Naive thymus-derived CD4-positive, alpha-beta T cell (primary cell): ENCODE measurements around the gene PIK3R1. TPM values are rescaled to one million over a fixed set of nuclear protein-coding genes. Genes with fewer than 3 reads are reported as not detected.
A peak's percentile ranks its signal among the peaks of the same experiment; 100 is the strongest.

Experiments
- ATAC-seq: fragments of 150-1000 bp; cut with Tn5 transposase; 2 replicates; pipeline ENCODE4 v1.10.0; 2021; ENCODE audit warnings: mild to moderate bottlenecking, moderate library complexity
- CTCF ChIA-PET: fragments of 350-600 bp; sonication (Branson Sonifier 250); formaldehyde crosslinking; loops from one replicate; lab custom pipeline; 2021; ENCODE audit warnings: antibody characterized with exemption; lab: Charles Lee
- POLR2A ChIA-PET: fragments of 350-600 bp; sonication (Branson Sonifier 250); formaldehyde crosslinking; loops from one replicate; lab custom pipeline; 2021; ENCODE audit warnings: antibody characterized with exemption, inconsistent platforms; lab: Charles Lee
- DNase-seq, 9 donors: peaks; one replicate each; pipeline versions ENCODE4 v3.0.0 to v3.0.0-alpha.2; 2020 to 2022; ENCODE audit warnings: mixed read lengths in 1 of 9
- H3K27ac ChIP-seq: one replicate; pipeline ENCODE4 v1.7.0; 2013; ENCODE audit warnings: mild to moderate bottlenecking, low read depth, low read length, moderate library complexity
- H3K27me3 ChIP-seq, 2 donors: one replicate each; pipeline ENCODE4 v1.7.0; 2013; ENCODE audit warnings: low read length in 2 of 2, mild to moderate bottlenecking in 2 of 2, moderate library complexity in 2 of 2; ENCODE audit not compliant: control insufficient read depth in 2 of 2, insufficient read depth in 2 of 2
- H3K36me3 ChIP-seq, 3 experiments: 1 replicate in 2 of 3; 2 replicates in 1 of 3; pipeline ENCODE4 v1.7.0; 2013; ENCODE audit warnings: low read length in 3 of 3, mild to moderate bottlenecking in 3 of 3, moderate library complexity in 1 of 3; ENCODE audit not compliant: insufficient read depth in 3 of 3, control insufficient read depth in 2 of 3
- H3K4me1 ChIP-seq, 2 donors: one replicate each; pipeline ENCODE4 v1.7.0; 2013; ENCODE audit warnings: low read length in 2 of 2, mild to moderate bottlenecking in 2 of 2, moderate library complexity in 1 of 2; ENCODE audit not compliant: control insufficient read depth in 2 of 2, insufficient read depth in 2 of 2
- H3K4me3 ChIP-seq: 2 replicates; pipeline ENCODE4 v1.7.0; 2013; ENCODE audit warnings: mild to moderate bottlenecking, low read length
- H3K9me3 ChIP-seq, 3 experiments: 1 replicate in 2 of 3; 2 replicates in 1 of 3; pipeline ENCODE4 v1.7.0; 2013; ENCODE audit warnings: low read length in 3 of 3; ENCODE audit not compliant: control insufficient read depth in 2 of 3
- H3K27ac Mint-ChIP-seq, 9 donors: one replicate each; pipeline ENCODE4 v1.8.0; 2020 to 2022; ENCODE audit warnings: mixed read lengths in 9 of 9, mild to moderate bottlenecking in 8 of 9, moderate library complexity in 5 of 9, inconsistent platforms in 2 of 9
- H3K27me3 Mint-ChIP-seq, 5 donors: one replicate each; pipeline ENCODE4 v1.8.0; 2021 to 2022; ENCODE audit warnings: mixed read lengths in 5 of 5, mild to moderate bottlenecking in 1 of 5
- H3K36me3 Mint-ChIP-seq, 5 donors: one replicate each; pipeline ENCODE4 v1.8.0; 2020 to 2022; ENCODE audit warnings: mixed read lengths in 5 of 5, mild to moderate bottlenecking in 3 of 5, inconsistent platforms in 1 of 5
- H3K4me1 Mint-ChIP-seq, 7 donors: one replicate each; pipeline ENCODE4 v1.8.0; 2020 to 2022; ENCODE audit warnings: mixed read lengths in 7 of 7, mild to moderate bottlenecking in 3 of 7, inconsistent platforms in 1 of 7
- H3K4me3 Mint-ChIP-seq, 10 donors: one replicate each; pipeline ENCODE4 v1.8.0; 2020 to 2022; ENCODE audit warnings: mild to moderate bottlenecking in 10 of 10, mixed read lengths in 10 of 10, moderate library complexity in 6 of 10, inconsistent platforms in 2 of 10
- H3K9me3 Mint-ChIP-seq, 11 donors: one replicate each; pipeline ENCODE4 v1.8.0; 2020 to 2022; ENCODE audit warnings: mixed read lengths in 11 of 11, mild to moderate bottlenecking in 4 of 11, inconsistent platforms in 1 of 11, moderate library complexity in 1 of 11
- intact Hi-C, 2 donors: fragments of 100-400 bp; cut with micrococcal nuclease; formaldehyde crosslinking; loops; one replicate each; pipeline ENCODE4 v1.15.1; 2023
- polyA plus RNA-seq, 2 donors: library from polyadenylated mRNA; unstranded; fragments of 300-500 nt; fragmentation: Illumina TruSeq; gene quantifications; one replicate each; pipeline ENCODE4 v1.2.3, GENCODE V29; 2021
- total RNA-seq, 6 experiments: library from RNA in 5 of 6; stranded (reverse) in 5 of 6; gene quantifications; 1 replicate in 5 of 6; 2 replicates in 1 of 6; pipeline ENCODE4 v1.2.3 and lab custom pipeline; 2021 to 2026

The PIK3R1 gene
- total and polyA plus RNA-seq, 7 experiments from 2014 or later, result 72.0 to 207 (median 119) TPM

DNA sequence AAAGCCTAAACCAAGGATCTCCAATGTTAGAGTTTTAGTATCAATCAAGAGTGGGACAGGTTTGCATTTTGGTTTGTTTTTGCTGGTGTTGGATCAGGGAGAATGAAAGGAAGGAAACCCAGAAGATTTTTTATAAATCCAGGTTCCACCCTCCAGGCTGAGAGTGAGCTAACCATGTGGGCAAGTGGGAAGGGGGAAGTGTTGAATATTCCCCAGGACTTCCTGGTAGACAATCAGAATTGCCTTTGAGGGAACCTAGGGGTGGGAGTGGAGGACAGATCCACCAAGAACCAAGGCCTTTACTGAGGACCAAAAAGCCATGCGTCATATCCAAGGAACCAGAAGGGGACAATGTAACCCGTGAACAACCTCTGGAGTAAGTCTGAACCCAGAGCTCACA is 33.5 kb upstream of the PIK3R1 start:
- no peaks in the 10 kb centered on the region for H3K27me3 Mint-ChIP-seq
- H3K27ac Mint-ChIP-seq, result no peak overlapping the region
- POLR2A ChIA-PET, result interaction anchor here (0.6 kb wide), 1 partner anchor 1671 kb away, joined by 5 read pairs; no protein-coding TSS in a partner anchor
- H3K9me3 ChIP-seq, result no peaks in the 10 kb centered on the region
- H3K4me1 ChIP-seq, result no peaks in the 10 kb centered on the region
- H3K9me3 Mint-ChIP-seq, result no peaks in the 10 kb centered on the region
- ATAC-seq (no peak), DNase-seq (no peak)
- H3K36me3 Mint-ChIP-seq, result peaks cover 0 to 4% (median 0%) of the 10 kb centered on the region in 5 donors
- no peak overlapping the region for H3K27ac ChIP-seq
- no peak overlapping the region for H3K4me3 ChIP-seq
- no peaks in the 10 kb centered on the region for H3K36me3 ChIP-seq
- peaks cover 0 to 7% (median 0%) of the 10 kb centered on the region in 7 donors for H3K4me1 Mint-ChIP-seq
- H3K4me3 Mint-ChIP-seq, result no peak overlapping the region
- no peaks in the 10 kb centered on the region for H3K27me3 ChIP-seq
- intact Hi-C loops, result no loop called here
- CTCF ChIA-PET, result no interaction called here

DNA sequence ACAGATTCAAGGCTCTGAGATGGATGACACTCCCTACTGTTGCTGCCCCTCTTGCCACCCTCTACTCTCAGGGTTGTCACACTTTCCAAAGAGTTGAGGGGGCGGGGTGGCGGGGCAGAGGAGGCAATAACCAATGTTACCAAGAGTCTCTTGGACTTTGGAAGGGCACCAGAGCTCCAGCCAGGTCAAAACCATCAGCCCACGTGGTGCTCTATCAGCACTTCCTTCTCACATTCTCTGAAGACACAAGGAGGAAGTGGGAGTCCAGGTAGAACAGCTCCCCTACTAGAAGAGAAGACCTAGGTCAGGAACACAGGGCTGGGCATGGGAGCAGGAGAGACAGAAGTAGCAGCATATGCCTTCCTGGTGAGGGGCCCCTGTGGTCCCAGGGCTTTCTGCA is 33.0 kb upstream of the PIK3R1 start:
- no peaks in the 10 kb centered on the region for H3K9me3 ChIP-seq
- H3K27ac ChIP-seq, result no peak overlapping the region
- H3K36me3 ChIP-seq, result no peaks in the 10 kb centered on the region
- no peaks in the 10 kb centered on the region for H3K27me3 Mint-ChIP-seq
- no peaks in the 10 kb centered on the region for H3K4me1 ChIP-seq
- no peaks in the 10 kb centered on the region for H3K9me3 Mint-ChIP-seq
- DNase-seq, result no peak
- no peak for ATAC-seq
- intact Hi-C loops, result no loop called here
- H3K27ac Mint-ChIP-seq, result no peak overlapping the region
- CTCF ChIA-PET, result interaction anchor here (0.7 kb wide), 1 partner anchor 16 kb away, joined by 4 read pairs; no protein-coding TSS in a partner anchor
- H3K4me1 Mint-ChIP-seq, result peaks cover 0 to 7% (median 0%) of the 10 kb centered on the region in 7 donors
- peaks cover 0 to 2% (median 0%) of the 10 kb centered on the region in 5 donors for H3K36me3 Mint-ChIP-seq
- POLR2A ChIA-PET, result interaction anchor here (0.6 kb wide), 1 partner anchor 1672 kb away, joined by 5 read pairs; no protein-coding TSS in a partner anchor
- H3K27me3 ChIP-seq, result no peaks in the 10 kb centered on the region
- H3K4me3 ChIP-seq, result no peak overlapping the region
- no peak overlapping the region for H3K4me3 Mint-ChIP-seq

DNA sequence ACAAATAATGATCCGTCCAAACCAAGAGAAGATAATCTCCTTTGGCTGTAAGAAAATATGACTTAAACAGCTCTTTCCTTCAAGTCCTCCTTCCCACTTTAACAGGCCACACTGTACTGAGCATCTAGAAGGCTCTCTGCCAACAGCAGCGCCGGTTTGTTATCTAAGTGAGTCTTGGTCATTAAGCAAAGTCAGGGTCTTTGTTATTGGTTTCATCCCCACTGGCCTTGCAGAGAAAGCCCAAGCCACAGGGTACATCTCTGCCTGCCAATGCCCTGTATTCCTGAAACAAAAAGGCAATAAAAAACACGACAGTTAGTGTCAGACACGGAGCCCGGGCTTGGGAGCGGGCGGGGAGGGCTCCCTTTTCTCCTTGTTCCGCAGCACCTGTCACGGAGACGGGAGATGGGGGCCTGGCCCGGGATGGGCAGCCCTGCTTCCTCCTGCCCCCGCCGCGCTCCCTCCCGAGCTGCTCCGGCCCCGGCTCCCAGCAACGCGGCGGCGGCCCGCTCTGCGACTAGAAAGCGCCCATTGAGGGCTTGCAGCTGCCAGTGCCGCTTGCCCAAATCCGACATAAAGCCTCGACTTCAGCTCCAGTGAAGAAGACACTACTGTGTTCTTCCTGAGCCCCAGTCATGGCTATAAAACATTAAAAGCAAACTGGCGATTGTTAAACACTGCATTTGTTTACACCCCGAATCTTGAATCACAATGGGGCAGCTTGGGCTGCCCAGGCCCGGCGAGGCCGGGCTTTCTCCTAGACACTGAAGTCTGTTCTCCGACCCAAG is 28.1 kb upstream of the PIK3R1 start:
- no peak overlapping the region for H3K4me3 ChIP-seq
- H3K27me3 ChIP-seq, result no peaks in the 10 kb centered on the region
- Mint-ChIP-seq H3K4me3 (no peak overlapping the region), H3K27ac (no peak overlapping the region), H3K36me3 (no peaks in the 10 kb centered on the region), H3K9me3 (peaks cover 0 to 2% (median 0%) of the 10 kb centered on the region in 11 donors), H3K27me3 (no peaks in the 10 kb centered on the region), H3K4me1 (peaks cover 0 to 2% (median 0%) of the 10 kb centered on the region in 7 donors)
- DNase-seq (no peak), ATAC-seq (no peak)
- ChIA-PET POLR2A (no interaction called here), CTCF (no interaction called here)
- H3K9me3 ChIP-seq, result no peaks in the 10 kb centered on the region
- H3K27ac ChIP-seq, result no peak overlapping the region
- no peaks in the 10 kb centered on the region for H3K4me1 ChIP-seq
- no peaks in the 10 kb centered on the region for H3K36me3 ChIP-seq
- intact Hi-C loops, result no loop called here

DNA sequence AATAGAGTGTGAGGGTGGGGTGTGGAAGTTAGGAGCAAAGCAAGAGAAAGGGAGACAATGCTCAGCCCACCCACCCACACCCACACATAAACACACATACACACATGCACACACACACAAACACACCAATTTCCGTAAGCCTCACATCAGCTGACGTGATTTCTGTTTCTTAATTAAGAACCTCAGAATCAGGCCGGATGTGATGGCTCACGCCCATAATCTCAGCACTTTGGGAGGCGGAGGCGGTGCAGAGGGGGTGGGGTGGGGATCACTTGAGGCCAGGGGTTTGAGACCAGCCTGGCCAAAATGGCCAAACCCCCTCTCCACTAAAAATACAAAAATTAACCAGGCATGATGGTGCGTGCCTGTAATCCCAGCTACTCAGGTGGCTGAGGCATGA is 26.4 kb upstream of the PIK3R1 start:
- peaks cover 0 to 11% (median 8%) of the 10 kb centered on the region in 7 donors for H3K4me1 Mint-ChIP-seq
- no peaks in the 10 kb centered on the region for H3K27me3 ChIP-seq
- H3K9me3 Mint-ChIP-seq, result peaks cover 0 to 2% (median 0%) of the 10 kb centered on the region in 11 donors
- H3K36me3 Mint-ChIP-seq, result no peaks in the 10 kb centered on the region
- H3K36me3 ChIP-seq, result no peaks in the 10 kb centered on the region
- no peak overlapping the region for H3K27ac ChIP-seq
- ATAC-seq (no peak), DNase-seq (no peak)
- H3K4me3 Mint-ChIP-seq, result no peak overlapping the region
- H3K9me3 ChIP-seq, result no peaks in the 10 kb centered on the region
- H3K4me3 ChIP-seq, result no peak overlapping the region
- POLR2A ChIA-PET, result no interaction called here
- intact Hi-C loops, result no loop called here
- CTCF ChIA-PET, result no interaction called here
- H3K27me3 Mint-ChIP-seq, result no peaks in the 10 kb centered on the region
- no peaks in the 10 kb centered on the region for H3K4me1 ChIP-seq
- H3K27ac Mint-ChIP-seq, result no peak overlapping the region

GRCh38 chr5:68189613-68190012 is 25.9 kb upstream of the PIK3R1 start:
- Mint-ChIP-seq H3K36me3 (no peaks in the 10 kb centered on the region), H3K27ac (no peak overlapping the region), H3K4me3 (no peak overlapping the region), H3K9me3 (peaks cover 0 to 2% (median 0%) of the 10 kb centered on the region in 11 donors), H3K27me3 (no peaks in the 10 kb centered on the region), H3K4me1 (peaks cover 0 to 12% (median 8%) of the 10 kb centered on the region in 7 donors)
- intact Hi-C loops, result no loop called here
- Histone ChIP-seq H3K9me3 (no peaks in the 10 kb centered on the region), H3K4me1 (no peaks in the 10 kb centered on the region), H3K27me3 (no peaks in the 10 kb centered on the region), H3K36me3 (no peaks in the 10 kb centered on the region), H3K27ac (no peak overlapping the region), H3K4me3 (no peak overlapping the region)
- POLR2A ChIA-PET, result no interaction called here
- DNase-seq (no peak), ATAC-seq (no peak)
- CTCF ChIA-PET, result no interaction called here

- POLR2A ChIA-PET, result no interaction called here
- DNase-seq, result no peak
Observed at GRCh38 chr5:68190619-68191018, 24.9 kb upstream of the PIK3R1 start.

More at GRCh38 chr5:68190619-68191018, 24.9 kb upstream of the PIK3R1 start:
- no peaks in the 10 kb centered on the region for H3K27me3 Mint-ChIP-seq
- H3K36me3 Mint-ChIP-seq, result no peaks in the 10 kb centered on the region
- peaks cover 0 to 12% (median 8%) of the 10 kb centered on the region in 7 donors for H3K4me1 Mint-ChIP-seq
- H3K9me3 Mint-ChIP-seq, result peaks cover 0 to 2% (median 0%) of the 10 kb centered on the region in 11 donors
- intact Hi-C loops, result no loop called here
- CTCF ChIA-PET, result no interaction called here
- H3K4me3 Mint-ChIP-seq, result no peak overlapping the region
- H3K27ac Mint-ChIP-seq, result peak overlapping the region in 1 of 9 donors; percentile 8
- Histone ChIP-seq H3K36me3 (no peaks in the 10 kb centered on the region), H3K27me3 (no peaks in the 10 kb centered on the region), H3K4me3 (no peak overlapping the region), H3K27ac (no peak overlapping the region), H3K4me1 (no peaks in the 10 kb centered on the region), H3K9me3 (no peaks in the 10 kb centered on the region)
- no peak for ATAC-seq
